Cerebellar cortex (tissue), 1 donor: ENCODE data around the gene NAP1L1.
A peak's percentile ranks its signal among the peaks of the same experiment; 100 is the strongest.

Experiments
- DNase-seq: peaks from one replicate; pipeline ENCODE4 v3.0.0-alpha.2; 2015; ENCODE audit warnings: low spot score

Gene NAP1L1, protein sequence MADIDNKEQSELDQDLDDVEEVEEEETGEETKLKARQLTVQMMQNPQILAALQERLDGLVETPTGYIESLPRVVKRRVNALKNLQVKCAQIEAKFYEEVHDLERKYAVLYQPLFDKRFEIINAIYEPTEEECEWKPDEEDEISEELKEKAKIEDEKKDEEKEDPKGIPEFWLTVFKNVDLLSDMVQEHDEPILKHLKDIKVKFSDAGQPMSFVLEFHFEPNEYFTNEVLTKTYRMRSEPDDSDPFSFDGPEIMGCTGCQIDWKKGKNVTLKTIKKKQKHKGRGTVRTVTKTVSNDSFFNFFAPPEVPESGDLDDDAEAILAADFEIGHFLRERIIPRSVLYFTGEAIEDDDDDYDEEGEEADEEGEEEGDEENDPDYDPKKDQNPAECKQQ

DNA sequence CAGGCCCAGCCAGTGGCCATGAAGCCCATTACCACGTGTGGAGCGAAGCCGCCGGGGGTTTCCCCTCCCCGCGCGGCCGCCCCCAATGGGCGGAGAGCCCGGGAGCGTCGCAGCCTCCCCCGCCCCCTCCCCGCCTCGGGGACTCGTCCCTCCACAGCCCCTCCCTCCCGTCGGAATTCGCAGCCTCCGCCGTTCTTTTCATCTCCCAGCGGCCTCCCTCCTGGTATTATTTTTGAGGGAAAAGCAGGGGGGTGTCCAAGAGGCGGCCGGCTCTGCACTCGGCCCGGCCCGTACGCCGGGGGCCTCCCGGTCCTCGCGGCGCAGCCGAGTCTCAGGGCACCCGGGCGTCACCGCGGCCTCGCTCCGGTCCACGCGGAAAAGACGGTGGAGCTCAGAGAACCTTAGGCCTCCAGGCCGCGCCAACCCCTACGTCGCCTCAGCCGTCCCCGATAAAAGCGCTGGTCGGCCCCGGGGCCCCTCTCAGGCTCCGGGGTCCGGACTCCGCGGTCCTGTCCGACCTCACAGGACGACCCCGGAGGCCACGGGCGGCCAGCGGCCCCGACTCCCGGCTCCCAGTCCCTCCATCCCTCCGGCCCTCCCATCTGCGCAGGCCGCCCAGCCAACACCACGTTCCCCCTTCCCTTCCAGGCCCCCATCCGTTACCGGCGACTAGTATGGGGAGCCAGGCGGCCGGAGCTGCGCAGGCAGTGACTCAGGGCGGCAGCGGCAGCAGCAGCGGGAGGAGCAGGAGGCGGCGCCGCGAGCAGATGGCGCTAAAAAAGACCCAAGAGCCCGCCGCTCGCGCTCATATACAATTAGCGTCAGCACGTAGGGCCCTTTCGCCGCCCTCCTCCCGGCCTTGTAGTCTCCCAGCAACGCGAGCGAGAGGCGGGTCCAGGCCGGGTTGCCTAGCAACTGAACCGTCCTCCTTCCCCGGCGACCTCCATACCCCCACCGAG is at the start of gene NAP1L1:
NAP1L1 (minus strand) TSS at position 782 of the 959 bp plus-strand sequence. CDS start 10,466 bp downstream, outside the sequence.
- DNase-seq, result peak; percentile 99

DNA sequence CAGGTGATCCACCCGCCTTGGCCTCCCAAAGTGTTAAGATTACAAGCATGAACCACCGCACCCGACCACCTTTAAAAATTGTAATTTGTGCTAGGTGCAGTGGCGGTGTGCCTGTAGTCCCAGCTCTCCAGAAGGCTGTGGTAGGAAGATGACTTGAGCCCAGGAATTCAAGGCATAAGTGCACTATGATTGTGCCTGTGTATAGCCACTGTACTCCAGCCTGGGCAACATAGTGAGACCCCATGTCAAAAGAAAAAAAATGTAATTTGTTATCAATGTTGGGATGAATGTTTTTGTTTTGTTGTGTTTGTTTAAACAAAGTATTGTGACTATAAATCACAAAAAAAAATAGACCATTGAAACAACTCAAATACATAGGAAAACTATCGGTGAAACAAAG is 43.1 kb upstream of the NAP1L1 start:
- DNase-seq, result no peak

DNA sequence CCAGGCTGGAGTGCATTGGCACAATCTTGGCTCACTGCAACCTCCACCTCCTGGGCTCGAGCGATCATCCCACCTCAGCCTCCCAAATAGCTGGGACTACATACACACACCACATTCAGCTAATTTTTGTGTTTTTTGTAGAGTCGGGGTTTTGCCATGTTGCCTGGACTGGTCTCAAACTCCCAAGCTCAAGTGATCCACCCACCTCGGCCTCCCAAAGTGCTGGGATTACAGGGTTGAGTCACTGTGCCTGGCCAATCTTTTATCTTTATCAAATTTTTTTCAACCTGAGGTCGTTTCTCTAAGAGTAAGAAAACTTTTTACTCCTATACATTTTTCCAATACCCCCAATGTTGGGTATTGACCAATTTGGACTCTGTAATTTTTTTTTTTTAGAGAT is 40.0 kb upstream of the NAP1L1 start:
- no peak for DNase-seq

DNA sequence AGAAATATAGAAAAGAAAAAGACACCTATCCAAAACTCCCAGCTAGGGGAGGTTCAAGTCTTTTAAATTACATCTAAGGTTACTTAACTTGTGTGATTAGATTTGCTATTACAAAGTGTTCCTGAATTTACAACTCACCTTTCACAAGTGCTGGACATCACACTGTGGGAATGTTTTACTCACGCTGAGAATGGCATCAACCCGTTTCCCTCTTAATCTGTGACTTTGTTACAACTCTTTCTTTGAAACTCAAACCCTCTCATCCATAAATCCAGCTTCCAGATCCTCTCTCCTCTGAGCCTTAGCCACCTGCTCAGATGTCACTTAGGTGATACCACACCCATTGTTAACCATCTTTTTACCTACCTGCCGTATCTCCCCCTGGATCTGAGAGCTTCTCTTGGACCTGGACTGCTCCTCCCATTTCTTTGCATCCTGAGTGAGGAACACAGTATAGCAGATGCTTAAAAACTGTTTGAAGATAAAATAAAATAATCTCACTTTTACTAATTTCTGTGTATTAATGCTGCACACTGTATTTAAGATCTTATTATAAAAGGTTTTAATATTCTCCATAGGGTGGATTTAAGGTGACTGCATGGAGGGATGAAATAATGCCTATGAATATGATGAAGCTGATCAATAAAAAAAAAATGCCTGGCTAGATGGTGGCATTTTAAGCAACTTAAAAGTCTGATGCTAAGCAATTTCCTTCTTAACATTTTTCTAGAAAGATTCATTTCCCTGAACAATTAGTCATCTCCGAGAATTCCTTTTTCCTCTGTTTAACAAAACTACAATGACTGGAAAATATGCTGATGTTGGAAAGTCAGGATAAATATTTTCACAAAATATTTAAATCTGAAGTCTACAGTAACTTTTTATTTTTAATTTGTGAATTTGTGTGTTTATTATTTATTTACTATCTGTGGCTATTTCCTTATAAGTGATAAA is 39.1 kb upstream of the NAP1L1 start:
- peak; percentile 8 for DNase-seq

DNA sequence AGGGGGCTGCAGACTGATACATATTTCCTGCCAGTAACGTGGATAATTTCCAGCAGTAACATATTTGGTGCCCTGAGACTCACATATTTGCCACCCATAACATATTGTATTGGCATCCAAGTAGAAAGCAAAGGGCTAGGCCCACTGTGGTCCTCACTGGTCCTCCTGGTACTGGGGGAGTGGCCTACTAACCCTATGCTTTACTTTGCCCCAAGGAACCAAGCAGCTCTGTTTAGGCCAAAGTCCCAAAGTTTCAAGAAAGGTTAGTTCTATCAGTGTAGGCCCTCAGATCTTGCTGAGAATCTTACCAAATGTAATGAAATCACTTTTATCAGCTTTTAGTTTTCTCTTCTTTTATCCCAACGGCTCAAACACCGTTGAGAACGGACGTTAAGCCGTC is 35.4 kb upstream of the NAP1L1 start:
- no peak for DNase-seq

DNA sequence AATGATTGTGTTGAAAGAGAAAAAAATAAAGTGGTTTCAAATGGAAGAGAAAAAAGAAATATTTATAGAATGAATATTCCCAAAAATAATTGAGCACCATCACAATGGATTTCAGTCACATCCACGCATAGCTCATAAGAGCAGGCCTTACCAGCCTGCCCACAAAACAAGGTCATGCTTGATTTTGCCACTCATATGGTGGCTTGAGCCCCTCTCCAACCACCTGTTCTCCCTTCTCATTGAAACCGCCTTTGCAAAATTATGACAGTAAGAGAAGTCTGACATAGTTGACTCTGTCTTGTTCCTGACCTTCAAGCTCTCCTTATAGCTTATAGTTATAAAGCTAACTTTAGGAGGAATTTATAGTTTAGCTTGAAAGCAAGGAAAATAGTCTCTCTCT is 33.3 kb upstream of the NAP1L1 start:
- no peak for DNase-seq

DNA sequence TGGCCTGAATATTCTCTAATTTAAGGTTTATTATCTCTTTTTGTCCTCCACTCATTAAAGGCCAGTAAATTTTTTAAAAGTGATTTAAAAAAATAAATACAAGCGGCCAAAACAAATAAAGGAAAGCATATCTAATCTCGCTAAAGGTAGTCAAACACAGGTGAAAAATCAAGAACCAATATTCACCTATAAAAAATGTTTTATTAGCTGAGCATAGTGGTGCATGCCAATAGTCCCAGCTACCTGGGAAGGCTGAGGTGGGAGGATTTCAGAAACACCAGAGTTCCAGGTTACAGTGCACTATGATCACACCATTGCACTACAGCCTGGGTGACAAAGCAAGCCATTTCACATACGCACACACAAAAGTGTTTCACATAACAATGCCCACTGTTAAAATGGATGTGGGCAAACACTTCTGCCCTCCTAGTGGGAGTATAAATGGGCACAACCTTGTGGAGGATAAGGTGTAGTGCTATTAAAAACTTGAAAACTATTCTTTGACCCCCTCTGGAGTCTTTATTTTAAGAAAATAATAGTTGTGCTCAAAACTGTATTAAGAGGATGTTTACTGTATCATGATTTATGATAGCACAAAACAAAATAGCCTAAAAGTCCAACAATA is 32.7 kb upstream of the NAP1L1 start:
- no peak for DNase-seq

DNA sequence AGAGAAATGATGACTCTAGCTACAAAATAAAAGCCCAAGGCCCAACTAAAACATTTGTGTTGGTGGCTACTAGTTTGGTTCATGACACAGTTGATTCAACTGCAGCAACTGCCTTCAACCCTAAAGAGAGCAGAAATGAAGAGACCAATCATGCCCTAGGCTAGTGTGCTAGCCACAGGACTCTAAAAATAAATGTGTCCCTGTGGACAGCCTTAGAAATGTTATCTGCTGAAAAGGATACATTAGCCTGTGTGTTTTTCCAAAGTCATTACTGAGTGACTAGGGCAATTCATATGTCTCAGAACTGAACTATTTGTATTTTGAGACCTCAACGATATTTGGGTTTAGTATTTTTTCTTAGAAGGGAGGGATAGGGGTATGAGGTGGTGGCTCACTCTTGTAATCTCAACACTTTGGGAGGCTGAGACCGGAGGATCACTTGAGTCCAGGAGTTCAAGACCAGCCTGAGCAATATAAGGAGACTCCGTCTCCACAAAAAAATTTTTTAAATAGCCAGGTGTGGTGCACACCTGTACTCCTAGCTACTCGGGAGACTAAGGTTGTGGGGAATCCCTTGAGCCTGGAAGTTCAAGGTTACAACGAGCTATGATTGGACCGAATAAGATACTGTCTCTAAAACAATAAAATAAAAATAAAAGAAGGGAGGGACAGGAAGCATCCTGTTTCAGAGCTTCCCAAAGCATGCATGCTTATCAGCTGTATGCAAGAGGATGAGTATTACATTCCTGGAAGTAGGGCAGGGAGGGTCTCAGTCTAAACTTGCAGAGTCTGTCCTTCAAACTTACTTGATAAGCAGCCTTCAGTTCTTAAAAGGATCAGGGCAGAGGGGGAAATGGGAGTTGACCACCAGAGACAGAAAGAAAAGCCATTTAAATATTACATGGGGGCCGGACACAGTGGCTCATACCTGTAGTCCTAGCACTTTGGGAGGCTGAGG is 29.6 kb upstream of the NAP1L1 start:
- no peak for DNase-seq

DNA sequence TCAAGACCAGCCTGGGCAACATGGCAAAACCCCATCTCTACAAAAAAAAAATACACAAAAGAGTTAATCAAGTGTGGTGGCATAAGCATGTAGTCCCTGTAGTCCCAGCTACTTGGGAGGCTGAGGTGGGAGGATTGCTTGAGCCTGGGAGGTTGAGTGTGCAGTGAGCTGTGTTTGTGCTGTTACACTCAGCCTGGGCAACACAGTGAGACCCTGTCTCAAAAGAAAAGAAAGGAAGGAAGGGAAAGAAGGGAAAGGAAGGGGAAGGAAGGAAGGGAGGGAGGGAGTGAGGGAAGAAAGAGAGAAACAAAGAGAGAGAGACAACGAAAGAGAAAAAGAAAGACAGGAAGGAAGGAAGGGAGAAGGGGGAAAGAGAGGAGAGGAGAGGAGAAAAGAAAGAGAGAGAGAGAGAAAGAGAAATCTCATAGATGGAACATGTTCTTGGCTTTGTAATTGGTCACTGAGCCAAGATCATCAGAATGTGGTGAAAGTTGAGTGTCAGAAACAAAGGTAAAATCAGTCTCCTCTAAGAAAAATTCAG is 26.8 kb upstream of the NAP1L1 start:
- DNase-seq, result no peak

DNA sequence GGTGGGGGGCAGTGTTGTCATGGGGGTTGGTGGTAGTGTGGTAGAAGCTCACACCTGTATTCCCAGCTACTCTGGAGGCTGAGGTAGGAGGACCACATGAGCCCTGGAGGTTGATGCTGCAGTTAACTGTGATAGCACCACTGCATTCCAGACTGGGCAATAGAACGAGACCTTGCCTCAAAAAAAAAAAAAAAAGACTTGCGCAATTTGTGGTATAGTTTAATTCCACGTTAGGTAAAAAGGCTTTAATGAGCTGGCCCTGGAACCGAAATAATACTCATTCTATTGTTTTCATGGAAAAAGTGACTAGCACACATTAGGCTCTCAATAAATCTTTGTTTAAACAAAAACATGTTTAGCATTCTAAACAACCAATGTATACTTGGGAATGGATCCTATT is 25.4 kb upstream of the NAP1L1 start:
- no peak for DNase-seq

DNA sequence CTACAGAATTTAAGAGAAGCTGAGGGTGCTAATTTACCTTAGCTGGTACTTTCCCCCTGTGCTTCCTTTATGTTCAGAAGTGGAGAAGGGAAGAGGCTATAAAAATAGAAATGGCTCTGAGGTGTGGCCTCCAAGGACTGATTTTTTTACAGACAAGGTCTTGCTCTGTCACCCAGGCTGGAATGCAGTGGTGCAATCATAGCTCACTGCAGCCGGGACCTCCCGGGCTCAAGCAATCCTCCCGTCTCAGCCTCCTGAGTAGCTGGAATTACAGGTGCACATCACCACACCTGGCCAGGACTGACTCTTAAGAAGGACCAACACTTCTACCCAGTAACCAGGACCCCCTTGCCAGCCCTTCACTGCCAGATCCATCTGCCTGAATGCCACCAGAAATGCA is 23.9 kb upstream of the NAP1L1 start:
- no peak for DNase-seq

DNA sequence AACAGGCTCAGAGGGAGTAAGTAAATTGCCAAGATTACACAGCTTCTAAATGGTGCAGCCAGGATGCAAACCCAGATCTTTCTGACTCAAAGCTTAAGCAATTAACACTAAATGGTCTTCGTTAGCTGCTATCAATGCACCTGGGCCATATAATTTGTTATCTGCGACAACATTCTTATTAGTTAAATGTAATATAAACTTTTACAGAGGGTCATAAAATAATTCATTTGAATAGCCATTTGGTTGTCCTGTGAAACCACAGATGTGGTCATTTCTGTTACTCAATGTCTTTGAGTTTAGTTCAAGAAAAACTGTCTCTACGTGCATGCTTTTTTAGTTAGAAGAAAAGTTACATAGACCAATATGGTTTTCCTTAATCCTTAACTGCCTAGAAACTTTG is 22.1 kb upstream of the NAP1L1 start:
- DNase-seq, result no peak

DNA sequence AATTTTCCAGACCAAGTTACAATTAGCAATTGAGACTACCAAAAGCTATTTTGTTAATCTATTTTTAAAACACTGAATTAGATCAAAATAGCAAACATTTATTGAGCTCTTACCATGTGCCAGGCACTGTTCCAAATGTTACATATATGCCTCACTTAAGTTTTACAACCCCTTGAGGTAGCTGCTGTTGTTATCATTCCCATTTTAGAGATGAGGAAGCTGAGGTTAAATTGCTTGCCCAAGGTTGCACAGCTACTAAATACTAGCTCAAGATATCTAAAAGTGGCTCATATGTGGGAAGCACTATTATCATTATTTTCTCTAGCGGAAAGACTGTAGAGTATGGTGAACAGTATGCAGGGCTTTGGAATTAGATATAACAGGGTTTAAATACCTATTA is 19.5 kb upstream of the NAP1L1 start:
- no peak for DNase-seq

DNA sequence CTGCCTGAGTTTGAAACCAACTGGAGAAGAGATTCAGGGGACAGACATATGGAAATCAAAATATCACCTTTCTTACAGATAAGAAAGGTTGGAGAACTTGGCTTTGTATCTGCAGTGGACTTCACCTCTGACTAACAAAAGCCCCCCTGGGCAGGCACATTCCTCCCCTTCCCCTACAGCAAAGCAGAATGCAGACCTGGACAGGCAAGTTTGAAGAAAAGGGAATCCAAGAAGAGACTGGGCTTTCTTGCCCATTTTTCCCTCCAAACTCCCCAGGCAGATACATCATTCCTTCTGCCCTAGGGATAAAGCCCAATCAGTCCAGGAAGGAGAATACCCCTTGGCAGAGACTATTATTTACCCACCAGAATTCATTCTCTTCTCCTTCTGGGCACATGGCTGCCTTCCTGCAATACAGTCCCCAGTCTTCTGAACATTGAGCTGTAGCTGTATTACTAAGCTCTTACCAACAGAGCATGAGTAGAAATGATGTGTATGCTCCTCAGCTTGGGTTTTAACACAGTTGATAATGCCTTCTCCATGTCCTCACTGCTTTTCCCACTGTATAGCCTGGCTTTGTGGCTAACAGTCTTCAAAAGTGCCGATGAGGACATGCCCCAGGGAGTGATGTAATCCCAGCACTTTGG is 17.4 kb upstream of the NAP1L1 start:
- no peak for DNase-seq

DNA sequence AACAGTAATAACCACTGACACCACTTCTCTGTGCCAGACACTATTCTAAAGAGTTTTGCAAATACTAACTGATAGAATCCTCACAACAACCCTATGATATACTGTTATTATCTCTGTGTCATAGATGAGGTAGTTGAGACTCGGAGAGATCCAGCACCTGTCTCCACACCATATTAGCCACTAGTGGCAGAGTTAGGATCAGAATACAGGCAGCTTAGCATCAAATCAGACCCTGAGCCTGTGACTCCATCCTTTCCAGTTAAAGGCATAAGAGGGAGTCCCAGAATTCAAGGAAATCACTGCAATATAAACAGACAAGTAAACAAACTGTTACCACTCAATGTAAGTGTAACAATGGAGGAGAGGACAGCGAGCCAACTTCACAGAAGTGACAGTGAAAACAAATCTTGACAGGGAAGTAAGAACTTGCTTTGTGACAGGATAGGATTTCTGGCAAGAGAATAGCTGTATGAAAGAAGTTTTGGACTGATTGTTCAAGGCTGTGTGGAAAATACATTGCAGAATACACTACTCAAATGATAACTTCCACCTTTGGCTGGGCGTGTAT is 11.7 kb upstream of the NAP1L1 start:
- no peak for DNase-seq

DNA sequence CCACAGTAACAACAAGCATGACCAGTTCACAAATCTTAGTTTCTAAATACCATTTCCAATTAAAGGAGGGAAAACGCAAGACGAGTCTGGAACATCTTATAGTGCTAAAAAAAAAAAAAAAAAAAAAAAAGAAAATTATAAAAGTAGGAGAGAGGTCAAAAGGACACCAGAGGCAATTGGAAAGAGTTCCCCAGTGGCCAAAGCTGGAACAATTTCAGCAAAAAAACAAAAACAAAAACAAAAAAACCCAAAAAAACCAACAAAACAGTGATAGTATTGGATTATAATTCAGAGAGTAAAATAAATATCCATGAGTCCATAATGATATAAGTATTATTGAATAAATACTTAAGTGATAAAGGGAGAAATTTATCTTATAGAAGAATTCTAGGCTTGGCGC is 10.3 kb upstream of the NAP1L1 start:
- no peak for DNase-seq

DNA sequence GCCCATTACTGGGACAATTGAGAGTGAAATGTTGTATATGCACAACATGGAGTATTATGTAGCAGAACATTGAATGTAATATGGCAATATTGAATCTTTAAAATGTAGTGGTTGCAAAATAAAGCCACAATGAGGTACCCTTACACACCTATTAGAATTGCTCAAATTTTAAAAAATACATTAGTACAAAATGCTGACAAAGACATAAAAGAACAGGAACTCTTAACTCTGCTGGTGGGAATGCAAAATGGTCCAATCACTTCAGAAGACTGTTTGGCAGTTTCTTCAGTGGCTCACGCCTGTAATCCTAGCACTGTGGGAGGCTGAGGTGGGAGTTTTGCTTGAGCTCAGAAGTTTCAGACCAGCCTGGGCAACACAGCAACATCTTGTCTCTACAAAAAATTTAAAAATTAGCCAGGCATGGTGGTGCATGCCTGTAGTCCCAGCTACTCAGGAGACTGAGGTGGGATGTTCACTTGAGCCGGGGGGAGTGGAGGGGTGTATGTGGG is 6.8 kb upstream of the NAP1L1 start:
- DNase-seq, result no peak

DNA sequence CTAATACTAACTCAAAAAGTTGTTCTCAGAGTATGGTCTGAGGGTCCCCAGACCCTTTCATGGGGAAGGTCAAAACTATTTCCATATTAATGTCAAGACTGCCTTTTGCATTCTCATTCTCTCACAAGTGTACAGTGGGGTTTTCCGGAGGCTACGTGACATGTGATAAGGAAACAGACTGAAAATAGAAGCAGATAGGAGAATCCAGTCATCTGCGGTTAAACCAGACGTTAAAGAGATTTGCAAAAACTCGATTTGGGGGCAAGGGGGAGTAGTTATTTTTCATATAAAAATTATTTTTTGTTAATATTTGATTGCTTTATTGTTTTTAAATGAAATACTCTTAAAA is 1.0 kb upstream of the NAP1L1 start:
- DNase-seq, result peak; percentile 49
